GM19372 (cell line): ENCODE data around the gene TMEM69.

ENCODE experiments used
- ATAC-seq: cut with Tn5 transposase; IDR thresholded peaks from one replicate; pipeline ENCODE4 v1.9.1; 2021; ENCODE audit warnings: mild to moderate bottlenecking, low read depth, moderate library complexity; ENCODE audit not compliant: unreplicated experiment

The TMEM69 gene, protein sequence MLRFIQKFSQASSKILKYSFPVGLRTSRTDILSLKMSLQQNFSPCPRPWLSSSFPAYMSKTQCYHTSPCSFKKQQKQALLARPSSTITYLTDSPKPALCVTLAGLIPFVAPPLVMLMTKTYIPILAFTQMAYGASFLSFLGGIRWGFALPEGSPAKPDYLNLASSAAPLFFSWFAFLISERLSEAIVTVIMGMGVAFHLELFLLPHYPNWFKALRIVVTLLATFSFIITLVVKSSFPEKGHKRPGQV

DNA sequence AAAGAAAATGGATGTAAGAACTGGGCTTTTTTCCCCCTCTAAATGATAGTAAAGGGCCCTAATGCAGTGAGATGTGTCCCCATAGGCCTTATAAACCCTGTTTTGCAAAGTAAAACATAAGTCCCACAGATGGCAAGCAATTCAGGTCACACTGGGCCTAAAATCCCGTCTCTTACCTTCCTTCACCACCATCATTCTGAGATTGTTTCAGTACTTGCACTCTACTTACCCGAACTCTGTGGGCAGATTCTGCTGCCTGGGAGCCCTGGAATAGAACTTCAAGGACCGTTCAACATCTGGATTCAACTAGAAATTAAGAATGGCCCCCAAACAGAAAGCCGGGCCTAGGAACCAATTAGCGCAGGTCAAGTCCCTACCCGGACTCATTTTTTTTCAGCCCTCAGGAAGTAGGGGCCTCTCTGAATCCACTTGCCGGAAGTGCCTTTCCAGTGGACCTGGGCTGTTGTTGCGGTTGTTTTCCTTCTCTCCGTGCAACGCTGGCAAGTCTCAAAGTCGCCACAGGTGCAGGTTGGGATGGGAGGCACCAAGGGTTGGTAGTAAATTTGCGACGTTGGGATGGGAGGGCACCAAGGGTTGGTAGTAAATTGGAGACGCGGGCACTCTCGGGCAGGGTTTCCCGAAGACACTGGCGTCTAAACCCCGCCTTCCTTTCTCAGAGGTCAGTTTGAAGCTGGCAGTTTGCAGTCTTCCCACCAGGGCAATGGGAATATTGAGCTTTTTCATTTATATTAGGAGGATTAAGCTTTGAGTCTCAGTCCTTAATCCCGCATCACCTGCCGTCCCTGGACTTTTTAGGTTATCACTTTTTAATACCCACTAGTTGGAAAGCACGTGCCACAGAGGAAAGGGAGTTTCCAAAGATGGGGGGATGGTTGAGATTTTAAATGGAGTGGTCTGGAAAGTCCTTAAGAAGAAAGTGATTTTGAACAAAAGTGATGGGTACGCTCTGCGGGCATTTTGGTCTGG is at the start of gene TMEM69:
Gene TMEM69, plus strand, starts transcription at position 428 of the 987 bp plus-strand sequence. CDS start 2,888 bp downstream, outside the sequence.
- ATAC-seq, result no peak

- no peak for ATAC-seq
Observed at GRCh38 chr1:45640293-45640692, 47.7 kb upstream of the TMEM69 start.

- no peak for ATAC-seq
Observed at GRCh38 chr1:45643321-45643720, 44.7 kb upstream of the TMEM69 start.

GRCh38 chr1:45643978-45644377 is 44.0 kb upstream of the TMEM69 start:
- no peak for ATAC-seq

GRCh38 chr1:45644661-45645060 is 43.3 kb upstream of the TMEM69 start:
- no peak for ATAC-seq

DNA sequence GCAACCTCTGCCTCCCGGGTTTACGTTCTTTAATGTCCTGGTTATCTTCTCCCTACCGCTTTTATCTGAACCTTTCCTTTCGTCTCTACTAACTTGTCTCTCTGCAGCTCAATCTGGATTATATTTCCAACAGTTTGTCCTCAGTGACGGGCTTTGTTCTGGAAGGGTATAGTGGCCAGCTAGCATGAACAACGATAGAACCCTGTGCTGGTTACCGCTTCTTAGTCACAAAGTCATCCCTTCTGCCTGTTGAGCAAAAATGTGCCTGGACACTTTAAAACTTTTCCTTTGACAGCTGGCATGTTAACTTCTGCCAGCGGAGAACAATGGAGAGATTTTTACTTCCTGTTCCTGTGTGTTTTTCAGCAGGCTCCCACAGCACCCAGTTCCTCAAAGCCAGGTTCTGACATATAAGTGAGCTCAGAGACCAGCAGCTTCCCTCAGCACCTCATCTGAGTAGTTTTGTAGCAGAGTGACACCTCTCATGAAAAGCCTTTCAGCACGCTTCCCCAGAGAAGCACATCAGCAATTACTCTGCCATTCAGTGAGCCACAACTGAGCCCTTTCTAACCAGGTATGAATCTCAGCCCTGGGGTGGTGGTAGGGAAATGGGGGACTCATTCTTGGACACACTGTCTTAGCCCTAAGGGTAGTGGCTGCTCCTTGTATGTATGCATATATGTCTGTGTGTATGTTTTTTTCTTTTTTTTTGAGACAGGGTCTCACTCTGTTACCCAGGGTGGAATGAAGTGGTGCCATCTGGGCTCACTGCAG is 40.5 kb upstream of the TMEM69 start:
- ATAC-seq, result no peak

- no peak for ATAC-seq
Observed at GRCh38 chr1:45654540-45655280, 33.3 kb upstream of the TMEM69 start.

DNA sequence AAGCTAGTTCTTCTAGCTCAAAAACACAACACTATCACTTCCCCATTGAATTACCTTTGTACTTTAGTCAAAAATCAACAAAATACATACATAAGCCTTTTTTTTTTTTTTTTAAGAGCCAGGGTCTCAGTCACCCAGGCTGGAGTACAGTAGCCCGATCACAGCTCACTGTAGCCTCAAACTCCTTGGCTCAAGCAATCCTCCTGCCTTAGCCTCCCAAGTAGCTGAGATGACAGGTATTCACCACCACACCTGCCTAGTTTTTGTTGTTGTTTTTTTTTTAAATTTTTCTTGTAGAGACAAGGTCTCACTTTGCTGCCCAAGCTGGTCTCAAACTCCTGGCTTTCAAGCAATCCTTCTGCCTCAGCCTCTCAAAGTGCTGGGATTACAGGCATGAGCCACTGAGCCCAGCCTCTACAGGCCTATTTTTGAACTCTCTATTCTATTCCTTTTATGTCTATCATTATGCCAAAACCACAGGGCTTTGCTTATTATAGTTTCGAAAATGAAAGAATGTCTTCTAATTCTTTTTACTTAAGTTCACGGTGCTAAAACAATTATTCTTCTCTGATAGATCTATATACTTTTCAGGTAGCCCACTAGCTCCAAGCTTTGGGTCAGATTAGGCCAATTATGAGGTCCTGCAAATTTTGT is 31.3 kb upstream of the TMEM69 start:
- no peak for ATAC-seq

GRCh38 chr1:45658171-45658570 is 29.8 kb upstream of the TMEM69 start:
- ATAC-seq, result no peak

- no peak for ATAC-seq
Observed at GRCh38 chr1:45659222-45659621, 28.8 kb upstream of the TMEM69 start.

DNA sequence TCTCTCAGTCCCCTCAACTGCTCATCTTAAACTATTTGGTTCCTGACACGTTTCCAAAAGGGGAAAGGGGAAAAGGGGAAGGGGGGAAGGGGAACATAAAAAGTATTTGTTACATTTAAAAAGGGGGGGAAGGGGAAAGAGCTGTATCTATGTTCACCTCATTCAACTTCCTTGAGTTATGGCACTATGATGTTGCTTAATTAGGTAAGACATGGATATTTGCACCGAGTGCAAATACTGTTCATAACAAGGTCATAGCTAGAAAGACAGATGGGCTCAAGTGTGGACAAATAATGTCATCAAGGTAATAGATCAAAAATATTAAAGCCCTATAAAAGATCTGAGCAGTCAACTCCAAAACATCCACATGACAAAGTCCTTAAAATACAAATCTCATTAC is 27.6 kb upstream of the TMEM69 start:
- no peak for ATAC-seq

DNA sequence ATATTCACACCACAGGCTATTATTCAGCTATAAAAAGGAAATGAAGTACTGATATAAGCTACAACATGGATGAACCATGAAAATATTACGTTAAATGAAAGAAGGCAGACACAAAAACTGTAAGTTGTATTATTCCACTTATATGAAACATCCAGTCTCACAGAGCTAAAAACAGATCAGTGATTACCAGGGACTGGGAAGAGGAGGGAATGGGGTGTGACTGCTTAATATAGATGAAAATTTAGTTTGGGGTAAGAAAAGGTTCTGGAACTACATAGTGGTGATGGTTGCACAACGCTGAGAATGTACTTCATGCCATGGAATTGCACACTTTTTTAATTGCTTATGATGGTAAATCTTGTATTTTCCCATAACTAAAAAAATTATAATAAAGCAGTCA is 21.1 kb upstream of the TMEM69 start:
- ATAC-seq, result no peak

- no peak for ATAC-seq
Observed at GRCh38 chr1:45667321-45668111, 20.5 kb upstream of the TMEM69 start.

DNA sequence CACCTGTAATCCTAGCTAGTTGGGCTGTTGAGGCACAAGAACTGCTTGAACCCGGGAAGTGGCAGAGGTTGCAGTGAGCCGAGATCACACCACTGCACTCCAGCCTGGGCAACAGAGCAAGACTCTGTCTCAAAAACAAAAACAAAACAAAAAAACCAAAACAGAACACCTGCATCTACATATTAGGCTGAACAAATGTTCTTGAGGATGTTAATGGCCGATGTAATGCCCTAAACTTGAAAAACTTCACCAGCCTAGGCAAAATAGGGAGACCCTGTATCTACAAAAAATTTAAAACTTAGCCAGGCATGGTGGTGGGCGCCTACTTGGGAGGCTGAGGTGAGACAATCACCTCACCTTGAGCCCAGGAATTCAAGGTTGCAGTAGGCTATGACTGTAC is 19.5 kb upstream of the TMEM69 start:
- ATAC-seq, result no peak

- no peak for ATAC-seq
Observed at GRCh38 chr1:45669379-45669778, 18.6 kb upstream of the TMEM69 start.

GRCh38 chr1:45669859-45670655 is 17.9 kb upstream of the TMEM69 start:
- ATAC-seq, result no peak

GRCh38 chr1:45673956-45674355 is 14.0 kb upstream of the TMEM69 start:
- no peak for ATAC-seq

GRCh38 chr1:45674478-45674877 is 13.5 kb upstream of the TMEM69 start:
- no peak for ATAC-seq
